Islet precursor cell (in vitro differentiated cells): Measurements from ENCODE around the gene CEP162.
"Not testable (repeated sequence)": the region's sequence is repeated elsewhere in the genome, so short reads cannot be mapped to it uniquely, and the experiment has no call there.

Experiments used
- DNase-seq: peaks from one replicate; pipeline ENCODE4 v3.0.0-alpha.2; 2018

CEP162 gene

GRCh38 chr6:84227434-84228197 is at the start of gene CEP162:
Gene CEP162, minus strand, starts transcription at chr6:84227643. Its CDS starts 1,250 bp downstream, at chr6:84226393.
- DNase-seq: peak; percentile 95

GRCh38 chr6:84274856-84275255 is 47.4 kb upstream of the CEP162 start:
- no peak for DNase-seq

- DNase-seq: no peak
Observed at GRCh38 chr6:84273048-84273809, 45.8 kb upstream of the CEP162 start.

- DNase-seq: no peak
Observed at GRCh38 chr6:84272298-84272697, 44.9 kb upstream of the CEP162 start.

GRCh38 chr6:84271061-84271716 is 43.7 kb upstream of the CEP162 start:
- no peak for DNase-seq

GRCh38 chr6:84269947-84270733 is 42.7 kb upstream of the CEP162 start:
- no peak for DNase-seq

GRCh38 chr6:84268781-84269180 is 41.3 kb upstream of the CEP162 start:
- no peak for DNase-seq

GRCh38 chr6:84263557-84263956 is 36.1 kb upstream of the CEP162 start:
- peak; percentile 85 for DNase-seq

- DNase-seq: no peak
Observed at GRCh38 chr6:84260926-84261325, 33.5 kb upstream of the CEP162 start.

- DNase-seq: no peak
Observed at GRCh38 chr6:84260196-84260595, 32.8 kb upstream of the CEP162 start.

- no peak for DNase-seq
Observed at GRCh38 chr6:84258866-84259265, 31.4 kb upstream of the CEP162 start.

- no peak for DNase-seq
Observed at GRCh38 chr6:84258268-84258667, 30.8 kb upstream of the CEP162 start.

GRCh38 chr6:84255641-84256040 is 28.2 kb upstream of the CEP162 start:
- no peak for DNase-seq

GRCh38 chr6:84253380-84253779 is 25.9 kb upstream of the CEP162 start:
- DNase-seq: no peak

GRCh38 chr6:84251891-84252539 is 24.6 kb upstream of the CEP162 start:
- no peak for DNase-seq

- DNase-seq: no peak
Observed at GRCh38 chr6:84249724-84250123, 22.3 kb upstream of the CEP162 start.

- not testable (repeated sequence) for DNase-seq
Observed at GRCh38 chr6:84244416-84245081, 17.1 kb upstream of the CEP162 start.

GRCh38 chr6:84243240-84243639 is 15.8 kb upstream of the CEP162 start:
- no peak for DNase-seq

- no peak for DNase-seq
Observed at GRCh38 chr6:84242265-84242664, 14.8 kb upstream of the CEP162 start.

- DNase-seq: no peak
Observed at GRCh38 chr6:84228198-84228543, 728 bp upstream of the CEP162 start.

- no peak for DNase-seq
Observed at GRCh38 chr6:84227044-84227433, 404 bp downstream of the CEP162 start.

- no peak for DNase-seq
Observed at GRCh38 chr6:84224251-84224650, 3.2 kb downstream of the CEP162 start.
